Right cardiac atrium (tissue), 5 donors: ENCODE results near the gene ALPG. TPM values are rescaled to one million over a fixed set of nuclear protein-coding genes. Genes with fewer than 3 reads are reported as not detected.
A peak's percentile ranks its signal among the peaks of the same experiment; 100 is the strongest.
"Not testable (repeated sequence)": the region's sequence is repeated elsewhere in the genome, so short reads cannot be mapped to it uniquely, and the experiment has no call there.

Source experiments
- ATAC-seq, 2 donors: fragments of 200-7000 bp; cut with Tn5 transposase; one replicate each; pipeline versions ENCODE4 v1.8.0 to v1.9.1; 2020; ENCODE audit warnings: moderate library complexity in 2 of 2, mild to moderate bottlenecking in 1 of 2
- DNase-seq, 3 donors: peaks; one replicate each; pipeline ENCODE4 v3.0.0-alpha.2; 2020
- H3K27ac ChIP-seq: one replicate; pipeline ENCODE4 v1.5.1; 2013; ENCODE audit warnings: mild to moderate bottlenecking, low read length, control low read depth, moderate library complexity
- H3K27me3 ChIP-seq: one replicate; pipeline ENCODE4 v1.6.1; 2013; ENCODE audit not compliant: control insufficient read depth, insufficient read depth
- H3K4me1 ChIP-seq: one replicate; pipeline ENCODE4 v1.6.1; 2013; ENCODE audit warnings: low read length; ENCODE audit not compliant: control insufficient read depth, insufficient read depth
- H3K4me3 ChIP-seq: one replicate; pipeline ENCODE4 v1.5.1; 2013; ENCODE audit warnings: low read length, control low read depth
- H3K9me3 ChIP-seq: one replicate; pipeline ENCODE4 v1.6.1; 2013; ENCODE audit warnings: low read length; ENCODE audit not compliant: control insufficient read depth
- WGBS: extraction: QIAGEN DNeasy Blood & Tissue Kit; methylation state at CpG from one replicate; pipeline ENCODE4 v1.1.7; 2013; 5-methylcytosine and 5-hydroxymethylcytosine counted together
- intact Hi-C, 4 donors: fragments of 100-400 bp; cut with DNase I; formaldehyde crosslinking; loops; one replicate each; pipeline versions ENCODE4 v1.11.0 to v1.14.0; 2022 to 2023
- long read RNA-seq, 4 donors: library from polyadenylated mRNA; unstranded; transcript quantifications; one replicate each; pipeline ENCODE4 v2.0.0, GENCODE V29; 2020 to 2021
- polyA plus RNA-seq: library from polyadenylated mRNA; stranded (reverse); fragments of 200-250 nt; gene quantifications from one replicate; pipeline ENCODE4 v1.2.3, GENCODE V29; 2013
- total RNA-seq, 4 donors: library from RNA; stranded (reverse); fragmentation: NEBNext Ultra II Directional; extraction: Animal tissue kit (Norgen Biotek cat#: 25700); gene quantifications; one replicate each; pipeline ENCODE4 v1.2.1, GENCODE V29; 2021
- donor health status: healthy with polysubstance abuse.
- donor health status: DM: no; HTN: yes; CAD: no.
- donor health status: DM: no; HTN: no; CAD: no.
- donor health status: DM: no; HTN: yes; CAD: no; lungs with severe emphysema.
- donor health status: DM: yes; HTN: yes; CAD: no.

The ALPG gene
- total RNA-seq = not detected
- not detected for polyA plus RNA-seq
- long read RNA-seq, donor 1 = 0 reads
- long read RNA-seq, donor 2 = 0 reads
- long read RNA-seq, donor 3 = 0 reads
- long read RNA-seq, donor 4 = 0 reads

DNA sequence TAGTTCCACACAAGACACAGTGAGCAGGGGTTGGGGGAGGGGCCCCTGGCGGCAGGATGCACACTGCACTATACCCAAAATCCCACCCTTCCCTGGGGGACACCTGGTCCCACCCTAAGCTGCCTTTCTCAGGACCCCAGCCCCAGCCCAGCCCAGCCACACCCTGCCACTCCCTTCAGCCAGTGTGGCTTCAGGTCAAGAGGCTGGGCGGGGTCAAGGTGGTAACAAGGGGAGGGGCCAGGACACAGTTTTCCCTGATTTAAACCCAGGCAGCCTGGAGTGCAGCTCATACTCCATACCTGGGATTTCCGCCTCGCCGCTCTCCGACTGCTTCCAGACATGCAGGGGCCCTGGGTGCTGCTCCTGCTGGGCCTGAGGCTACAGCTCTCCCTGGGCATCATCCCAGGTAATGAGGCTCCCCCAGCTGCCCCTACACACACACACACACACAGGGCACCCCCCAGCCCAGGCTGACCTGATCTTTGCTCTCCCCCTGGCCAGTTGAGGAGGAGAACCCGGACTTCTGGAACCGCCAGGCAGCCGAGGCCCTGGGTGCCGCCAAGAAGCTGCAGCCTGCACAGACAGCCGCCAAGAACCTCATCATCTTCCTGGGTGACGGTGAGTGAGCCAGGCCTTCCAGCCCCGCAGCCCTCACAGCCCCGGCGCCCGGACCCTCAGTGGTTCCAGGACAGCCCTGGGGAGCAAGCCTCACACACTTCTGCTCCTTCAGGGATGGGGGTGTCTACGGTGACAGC is at the start of gene ALPG:
Gene ALPG (plus strand): TSS at position 289 of the 755 bp plus-strand sequence. CDS start 51 bp downstream, at position 340.
- ATAC-seq (no peak), DNase-seq (no peak)
- Histone ChIP-seq H3K27me3 (no peaks in the 10 kb centered on the region), H3K9me3 (no peaks in the 10 kb centered on the region), H3K4me3 (no peak within 1 kb of the TSS), H3K4me1 (no peaks in the 10 kb centered on the region), H3K27ac (no peak within 1 kb of the TSS)
- intact Hi-C loops = no loop called here
- WGBS = 88% methylated on average over 17 of the region's 17 CpGs

GRCh38 chr2:232361646-232362045 is 45.0 kb upstream of the ALPG start:
- Histone ChIP-seq H3K27ac (no peak overlapping the region), H3K4me3 (no peak overlapping the region), H3K4me1 (no peaks in the 10 kb centered on the region), H3K27me3 (no peaks in the 10 kb centered on the region), H3K9me3 (no peaks in the 10 kb centered on the region)
- DNase-seq (no peak), ATAC-seq (no peak)
- WGBS = 86% methylated on average over 5 of the region's 5 CpGs
- intact Hi-C loops = no loop called here

GRCh38 chr2:232362174-232362900 is 44.3 kb upstream of the ALPG start:
- WGBS = 77% methylated on average over 8 of the region's 8 CpGs
- intact Hi-C loops = no loop called here
- Histone ChIP-seq H3K9me3 (no peaks in the 10 kb centered on the region), H3K4me1 (no peaks in the 10 kb centered on the region), H3K27ac (no peak overlapping the region), H3K4me3 (no peak overlapping the region), H3K27me3 (no peaks in the 10 kb centered on the region)
- no peak for DNase-seq
- no peak for ATAC-seq

GRCh38 chr2:232363064-232363783 is 43.4 kb upstream of the ALPG start:
- H3K27ac ChIP-seq, H3K9me3 ChIP-seq, H3K4me1 ChIP-seq, DNase-seq, intact Hi-C loops, H3K27me3 ChIP-seq, H3K4me3 ChIP-seq: not testable (repeated sequence)
- peak in 1 of 2 donors; percentile 38 for ATAC-seq
- 76% methylated on average over 12 of the region's 12 CpGs for WGBS

GRCh38 chr2:232363784-232364615 is 42.6 kb upstream of the ALPG start:
- DNase-seq (no peak), ATAC-seq (no peak)
- Histone ChIP-seq H3K4me3 (no peak overlapping the region), H3K4me1 (no peaks in the 10 kb centered on the region), H3K27me3 (no peaks in the 10 kb centered on the region), H3K27ac (no peak overlapping the region), H3K9me3 (no peaks in the 10 kb centered on the region)
- 70% methylated on average over 14 of the region's 14 CpGs for WGBS
- intact Hi-C loops = no loop called here

- 77% methylated on average over 18 of the region's 18 CpGs for WGBS
- intact Hi-C loops, H3K9me3 ChIP-seq, H3K4me3 ChIP-seq, H3K27ac ChIP-seq, DNase-seq, H3K4me1 ChIP-seq, H3K27me3 ChIP-seq: not testable (repeated sequence)
- ATAC-seq = peak in 1 of 2 donors; percentile 13
These were observed 41.6 kb upstream of the ALPG start for GRCh38 chr2:232364806-232365594.

GRCh38 chr2:232365621-232366321 is 40.9 kb upstream of the ALPG start:
- WGBS = 75% methylated on average over 20 of the region's 20 CpGs
- Histone ChIP-seq H3K27me3 (no peaks in the 10 kb centered on the region), H3K9me3 (no peaks in the 10 kb centered on the region), H3K27ac (no peak overlapping the region), H3K4me1 (no peaks in the 10 kb centered on the region), H3K4me3 (no peak overlapping the region)
- ATAC-seq (peak; percentile 48 to 65), DNase-seq (no peak)
- intact Hi-C loops = no loop called here

- intact Hi-C loops, ATAC-seq, H3K4me1 ChIP-seq, DNase-seq, H3K4me3 ChIP-seq, H3K27ac ChIP-seq, H3K9me3 ChIP-seq, H3K27me3 ChIP-seq: not testable (repeated sequence)
- 90% methylated on average over 19 of the region's 23 CpGs for WGBS
These were observed 40.2 kb upstream of the ALPG start for GRCh38 chr2:232366461-232366860.

- Histone ChIP-seq H3K4me1 (no peaks in the 10 kb centered on the region), H3K4me3 (no peak overlapping the region), H3K27me3 (no peaks in the 10 kb centered on the region), H3K27ac (no peak overlapping the region), H3K9me3 (no peaks in the 10 kb centered on the region)
- DNase-seq (no peak), ATAC-seq (no peak)
- 76% methylated on average over 7 of the region's 7 CpGs for WGBS
- intact Hi-C loops = no loop called here
These were observed 39.6 kb upstream of the ALPG start for GRCh38 chr2:232367016-232367415.
